ENCODE data around the gene CD38.

- TF ChIP-seq FOXA1 (IDR thresholded peaks at IDR 0.05) (no peak), CTCF (IDR thresholded peaks at IDR 0.05; ENCODE audit: low read depth, low read length, missing input control) (no peak), RXRA (IDR thresholded peaks at IDR 0.05) (no peak), REST (IDR thresholded peaks at IDR 0.05) (no peak), MAX (IDR thresholded peaks at IDR 0.05) (no peak), EGR1 (IDR thresholded peaks at IDR 0.05; ENCODE audit: low read depth in 2 of 2) (no peak), JUND (IDR thresholded peaks at IDR 0.05) (no peak)
Measured at GRCh38 chr4:15836362-15836761, 58.2 kb downstream of the CD38 start.
